ENCODE results near the gene CFAP97D2. TPM values are rescaled to one million over a fixed set of nuclear protein-coding genes. Genes with fewer than 3 reads are reported as not detected.
"Not testable (repeated sequence)": the region's sequence is repeated elsewhere in the genome, so short reads cannot be mapped to it uniquely, and the experiment has no call there.

The CFAP97D2 gene
- total RNA-seq, 2 donors from 2014 or later, result not detected

DNA sequence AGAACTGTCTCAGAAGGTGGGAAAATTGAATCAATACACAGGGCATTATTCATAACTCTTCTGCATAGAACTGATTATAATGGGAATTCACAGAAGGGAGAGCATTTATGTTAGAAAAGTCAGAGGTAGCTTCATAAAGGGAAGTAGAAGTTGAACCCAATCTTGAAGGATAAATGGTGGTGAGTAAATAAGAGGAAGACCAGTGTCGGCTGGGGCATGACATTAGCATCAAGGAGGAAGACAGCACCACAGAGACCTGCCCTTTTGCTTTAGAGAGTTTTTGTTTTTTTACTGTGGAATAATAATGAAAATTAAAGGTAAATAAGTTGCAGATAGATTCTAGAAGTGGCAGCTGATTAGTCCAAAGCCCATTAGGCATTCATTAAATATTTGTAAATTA, 77.5 kb downstream of the CFAP97D2 start:
- intact Hi-C loops (cut with DNase I, micrococcal nuclease), result no loop called here
- DNase-seq, result no peak
- ATAC-seq, result no peak

DNA sequence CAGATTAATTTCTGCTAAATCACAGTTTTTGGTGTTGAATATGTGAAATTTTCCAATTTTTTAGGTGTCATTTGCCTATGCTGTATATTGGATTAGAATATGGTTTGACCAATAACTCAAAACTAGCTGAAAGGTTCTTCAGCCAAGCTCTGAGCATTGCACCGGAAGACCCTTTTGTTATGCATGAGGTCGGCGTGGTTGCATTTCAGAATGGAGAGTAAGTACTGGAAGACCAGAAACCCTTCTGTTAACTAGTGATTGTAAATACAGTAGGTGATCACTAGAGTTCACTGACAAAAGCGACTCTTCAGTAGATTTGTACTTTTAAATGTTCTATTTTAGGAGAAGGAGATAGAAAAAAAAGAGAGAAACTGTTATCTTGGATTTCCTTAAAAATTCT, 78.0 kb downstream of the CFAP97D2 start:
- DNase-seq (no peak), ATAC-seq (no peak)
- intact Hi-C loops (cut with DNase I, micrococcal nuclease), result no loop called here

DNA sequence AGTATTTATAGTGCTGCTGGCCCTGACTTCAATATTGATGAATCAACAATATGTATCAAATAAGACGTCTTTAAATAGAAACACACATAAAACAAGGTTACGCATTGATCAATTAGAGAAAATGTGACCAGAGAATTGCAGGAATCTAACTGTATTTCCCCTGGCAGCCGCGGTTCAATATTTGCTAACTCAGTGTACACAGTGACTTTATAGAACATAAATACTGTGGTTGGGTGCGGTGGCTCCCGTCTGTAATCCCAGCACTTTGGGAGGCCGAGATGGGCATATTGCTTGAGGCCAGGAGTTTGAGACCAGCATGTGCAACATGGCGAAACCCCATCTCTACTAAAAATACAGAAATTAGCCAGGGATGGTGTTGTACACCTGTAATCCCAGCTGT, 79.5 kb downstream of the CFAP97D2 start:
- peak; percentile 78 for ATAC-seq
- DNase-seq, result peak in 1 of 2 donors; percentile 37

DNA sequence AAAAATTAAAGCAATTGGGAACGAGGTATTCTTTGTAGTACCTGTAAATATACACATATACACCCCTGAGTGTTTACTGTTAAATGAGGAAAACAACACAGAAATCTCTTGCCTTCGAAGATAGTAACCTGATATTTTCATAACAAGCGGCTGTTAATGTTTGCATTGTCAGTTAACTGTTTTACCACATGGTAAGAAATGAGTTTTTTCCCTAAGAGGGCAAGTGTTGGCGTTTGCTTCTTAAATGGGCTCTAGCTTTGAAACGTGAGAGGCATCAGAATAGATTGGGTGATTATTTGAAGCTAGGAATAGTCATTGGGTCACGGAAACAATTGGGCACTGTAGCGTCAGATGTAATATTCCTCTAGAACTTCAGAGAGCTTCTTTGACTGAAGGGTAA, 80.3 kb downstream of the CFAP97D2 start:
- DNase-seq, result no peak
- no peak for ATAC-seq
- intact Hi-C loops (cut with DNase I, micrococcal nuclease), result no loop called here

More for the DNA sequence above, 79.5 kb downstream of the CFAP97D2 start:
- intact Hi-C loops (cut with DNase I, micrococcal nuclease), result no loop called here

DNA sequence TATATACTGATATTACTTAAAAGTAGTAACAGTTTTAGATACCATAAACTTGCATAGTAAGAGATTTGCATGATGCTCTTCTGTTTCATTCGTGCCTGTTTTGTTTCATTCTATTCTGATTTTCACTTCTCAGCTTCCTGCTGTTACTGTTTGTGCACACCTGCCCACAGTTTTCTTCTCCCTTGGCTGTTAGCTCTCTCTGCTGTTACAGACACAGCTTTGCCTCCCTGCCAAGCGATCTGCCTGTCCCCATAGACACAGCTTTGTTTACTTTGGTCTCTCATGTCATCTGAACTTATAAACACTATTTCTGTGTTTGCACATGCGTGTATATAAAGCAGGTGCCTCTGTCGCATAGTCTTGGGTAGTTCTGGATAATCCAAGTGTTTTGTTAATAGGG, 80.9 kb downstream of the CFAP97D2 start:
- DNase-seq (peak; percentile 20 to 39), ATAC-seq (peak; percentile 70)
- intact Hi-C loops (cut with DNase I, micrococcal nuclease), result no loop called here

DNA sequence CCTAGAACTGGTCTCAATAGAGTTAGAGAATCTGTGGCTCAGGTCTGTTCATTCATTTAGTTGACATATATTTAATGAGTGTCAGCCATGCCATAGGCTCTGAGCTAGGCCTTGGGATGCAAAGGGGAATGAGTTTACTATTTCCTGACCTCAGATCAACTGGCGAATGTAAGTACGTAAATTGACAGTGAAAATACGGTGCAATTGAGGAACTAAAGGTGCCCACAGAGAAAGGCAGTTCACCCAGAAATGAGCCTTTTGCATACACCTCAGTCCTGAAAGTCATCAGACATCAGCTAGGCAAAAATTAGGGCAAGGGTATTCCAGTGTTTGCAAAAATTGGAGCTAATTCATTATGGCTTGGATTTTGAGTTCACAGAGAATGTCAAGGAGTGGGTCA, 81.8 kb downstream of the CFAP97D2 start:
- intact Hi-C loops (cut with DNase I, micrococcal nuclease), result no loop called here
- no peak for ATAC-seq
- DNase-seq, result no peak

DNA sequence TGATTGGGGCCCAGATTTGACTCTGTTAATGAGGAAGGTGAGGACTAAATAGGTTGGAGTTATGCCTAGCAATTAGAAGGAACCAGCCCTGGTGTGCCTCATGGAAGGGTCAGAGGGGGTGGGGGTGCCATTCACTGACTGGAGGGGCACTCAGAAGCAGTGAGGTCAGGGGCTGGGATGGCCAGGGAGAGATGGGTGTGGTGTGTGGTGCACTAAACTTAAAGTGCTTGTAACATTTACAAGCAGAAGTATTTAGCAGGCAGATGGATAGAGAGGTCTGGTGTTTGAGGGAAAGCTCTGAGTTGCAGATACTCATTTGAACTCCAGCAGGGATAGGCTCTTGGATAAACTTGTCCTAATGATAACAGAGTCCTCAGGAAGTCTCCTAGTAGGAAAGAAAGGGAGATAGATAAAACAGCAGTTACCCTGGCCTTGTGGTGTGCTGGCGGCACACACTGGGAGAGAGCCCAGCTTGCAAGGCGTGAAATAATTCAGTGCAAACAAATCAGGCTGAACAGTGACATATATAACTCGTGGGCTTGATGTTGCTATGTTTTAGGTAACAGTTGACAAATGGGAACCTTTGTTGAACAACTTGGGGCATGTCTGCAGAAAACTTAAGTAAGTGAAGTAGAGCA, 82.4 kb downstream of the CFAP97D2 start:
- peak; percentile 63 for ATAC-seq
- DNase-seq, result no peak
- intact Hi-C loops (cut with DNase I, micrococcal nuclease), result no loop called here

DNA sequence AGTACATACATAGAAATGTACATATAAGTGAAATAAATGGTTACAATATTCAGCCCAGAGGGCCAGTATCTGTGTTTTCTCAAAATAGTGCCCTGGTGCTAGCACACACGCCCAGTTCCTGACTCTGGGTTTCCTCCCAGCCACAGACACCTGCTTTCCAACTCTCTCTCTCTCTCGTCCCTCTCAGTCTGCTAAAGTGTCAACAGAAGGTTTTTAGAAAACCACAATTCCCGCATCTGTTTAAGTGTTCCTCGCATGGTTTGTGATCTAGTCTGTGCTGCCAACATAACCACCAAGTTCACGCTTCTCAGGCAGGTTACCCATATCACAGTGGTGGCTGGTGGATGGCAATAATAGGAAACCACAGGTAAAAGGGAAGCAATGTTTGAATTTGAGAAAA, 84.5 kb downstream of the CFAP97D2 start:
- DNase-seq, result no peak
- intact Hi-C loops (cut with DNase I, micrococcal nuclease), result no loop called here
- no peak for ATAC-seq

DNA sequence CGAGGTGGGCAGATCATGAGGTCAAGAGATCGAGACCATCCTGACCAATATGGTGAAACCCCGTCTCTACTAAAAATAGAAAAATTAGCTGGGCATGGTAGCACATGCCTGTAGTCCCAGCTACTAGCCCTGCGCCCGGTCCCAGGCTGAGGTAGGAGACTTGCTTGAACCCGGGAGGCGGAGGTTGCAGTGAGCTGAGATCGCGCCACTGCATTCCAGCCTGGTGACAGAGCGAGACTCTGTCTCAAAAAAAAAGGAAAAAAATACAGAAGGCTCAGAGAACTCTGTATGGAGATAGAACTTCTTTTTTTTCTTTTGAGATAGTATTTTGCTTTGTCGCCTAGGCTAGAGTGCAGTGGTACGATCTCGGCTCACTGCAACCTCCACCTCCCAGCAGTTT, 85.3 kb downstream of the CFAP97D2 start:
- DNase-seq; ATAC-seq; intact Hi-C loops (cut with DNase I, micrococcal nuclease): not testable (repeated sequence)

DNA sequence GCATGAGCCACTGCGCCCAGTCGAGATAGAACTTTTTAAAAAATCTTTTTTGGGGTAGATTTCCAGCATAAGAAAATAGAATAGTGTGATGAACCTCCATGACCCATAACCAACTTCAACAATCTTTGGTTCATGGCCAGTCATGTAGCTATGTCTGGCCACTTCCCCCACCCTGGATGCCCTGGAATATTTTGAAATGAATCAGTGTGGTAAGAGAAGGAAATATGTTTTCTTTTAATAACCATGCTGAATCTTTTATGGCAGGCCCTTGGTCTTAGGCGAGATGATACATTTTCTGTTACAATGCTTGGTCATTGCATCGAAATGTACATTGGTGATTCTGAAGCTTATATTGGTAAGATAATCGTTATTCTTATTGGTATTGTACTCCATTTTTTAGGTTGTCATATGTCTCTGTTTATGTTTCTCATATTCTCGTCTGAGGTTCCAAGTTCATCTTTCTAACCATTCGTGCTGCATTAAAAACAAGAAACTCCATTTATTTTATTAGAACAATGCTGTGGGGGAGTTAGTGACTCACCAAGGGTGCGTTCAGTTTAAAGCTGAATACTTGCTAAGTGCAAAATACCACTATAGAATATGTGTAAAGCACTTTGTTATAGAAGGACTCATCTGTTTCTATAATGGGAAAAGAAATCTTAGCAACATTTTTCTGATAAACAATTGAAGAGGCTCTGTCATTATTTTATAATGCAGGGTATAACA, 86.0 kb downstream of the CFAP97D2 start:
- ATAC-seq (no peak), DNase-seq (no peak)
- intact Hi-C loops (cut with DNase I, micrococcal nuclease), result no loop called here

DNA sequence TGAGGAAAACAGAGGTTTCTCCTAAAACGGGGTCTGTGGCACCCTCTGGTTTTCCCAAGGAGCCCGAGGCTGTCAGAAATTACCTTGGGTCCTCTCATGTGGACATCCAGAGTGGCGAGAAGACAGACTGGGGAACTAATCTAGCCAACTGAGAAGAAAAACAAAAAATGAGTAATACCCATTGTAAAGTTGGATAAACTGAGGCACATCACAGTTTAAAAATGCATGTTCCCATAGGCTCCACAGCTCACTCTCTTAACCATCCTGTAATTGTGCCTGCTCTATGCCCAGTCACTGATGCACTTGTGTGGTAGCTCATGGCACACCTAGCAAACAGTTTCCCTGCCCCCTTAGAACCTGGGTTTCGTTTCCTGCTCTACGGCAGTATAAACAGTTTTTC, 87.2 kb downstream of the CFAP97D2 start:
- no peak for ATAC-seq
- intact Hi-C loops (cut with DNase I, micrococcal nuclease), result no loop called here

DNA sequence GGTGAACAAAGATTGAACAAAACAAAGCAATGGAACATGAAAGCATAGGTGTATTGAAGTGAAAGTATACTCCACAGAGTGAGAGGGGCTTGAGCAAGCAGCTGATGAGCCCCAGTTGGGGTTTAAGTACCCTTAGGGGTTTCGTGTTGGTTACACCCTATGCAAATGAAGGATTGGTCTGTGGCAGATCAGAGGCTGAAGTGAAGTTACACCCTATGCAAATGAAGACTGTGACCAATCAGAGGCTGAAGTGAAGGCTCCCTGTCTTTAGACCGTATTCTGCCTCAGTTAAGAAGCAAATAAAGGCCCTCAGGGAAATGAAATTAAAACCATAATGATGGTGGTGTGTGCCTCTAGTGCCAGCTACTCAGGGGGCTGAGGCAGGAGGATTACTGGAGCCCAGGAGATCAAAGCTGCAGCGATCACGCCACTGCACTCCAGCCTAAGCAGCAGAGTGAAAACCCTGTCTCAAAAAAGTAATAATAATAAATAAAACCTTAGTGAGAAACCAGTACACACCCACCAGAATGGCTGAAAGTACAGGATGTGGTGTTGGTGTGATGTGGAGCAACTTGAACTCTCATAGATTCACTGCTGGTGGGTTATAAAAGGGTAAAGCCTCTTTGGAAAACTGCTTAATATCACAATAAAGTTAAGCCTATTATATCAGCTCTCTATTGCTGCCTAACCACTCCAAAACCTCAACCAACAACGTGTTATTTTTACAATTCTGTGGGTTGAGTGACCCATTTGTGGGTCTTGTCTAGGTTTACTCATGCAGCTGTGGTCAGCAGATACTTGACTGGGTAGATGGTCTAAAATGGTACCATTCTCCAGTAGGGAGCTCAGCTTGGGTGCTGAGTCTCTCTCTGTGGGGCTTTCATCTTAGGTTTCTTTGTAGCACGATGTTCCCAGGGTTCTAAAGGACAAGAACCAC, 89.6 kb downstream of the CFAP97D2 start:
- intact Hi-C loops (cut with DNase I, micrococcal nuclease), result no loop called here
- ATAC-seq (no peak), DNase-seq (no peak)

More for the DNA sequence above, 87.2 kb downstream of the CFAP97D2 start:
- DNase-seq, result no peak

DNA sequence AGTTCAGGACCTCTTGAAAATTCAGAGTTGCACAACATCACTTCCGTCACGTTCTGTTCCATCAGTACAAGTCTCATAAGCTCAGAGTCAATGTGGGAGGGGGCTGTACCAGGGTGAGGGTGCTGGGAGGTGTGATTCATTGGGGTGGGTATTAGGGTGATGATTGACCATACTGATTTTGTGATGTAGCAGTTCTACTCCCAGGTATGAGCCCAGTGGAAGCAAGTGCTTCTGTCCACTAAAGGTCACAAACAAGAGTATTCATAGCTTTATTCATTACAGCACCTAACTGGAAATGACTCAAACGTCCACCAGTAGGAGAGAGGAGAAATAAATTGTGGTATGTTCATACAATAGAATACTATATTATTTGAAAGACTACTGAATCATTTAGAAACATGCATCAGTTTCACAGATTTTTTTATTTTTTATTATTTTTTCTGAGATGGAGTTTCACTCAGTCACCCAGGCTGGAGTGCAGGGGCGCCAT, 90.3 kb downstream of the CFAP97D2 start:
- no peak for DNase-seq
- intact Hi-C loops (cut with DNase I, micrococcal nuclease), result no loop called here
- no peak for ATAC-seq

Small RNA genes lying within 50 kb of the gene (microRNA-seq; reads per million reads assigned to microRNA genes)
- 0 reads per million in 2 donors for gene MIR548AR

Other genes with a start within 250 kb of the CFAP97D2 start
- gene C13orf46, start 205.2 kb upstream of the CFAP97D2 start, total RNA-seq, result 1 to 10 TPM in 1 of 2 donors, under 1 TPM in 1; 0.75 to 3.4 TPM
- 1 to 10 TPM; 6.5 to 9.0 TPM for gene RASA3, start 46.6 kb upstream of the CFAP97D2 start, total RNA-seq
- gene CDC16, start 55.6 kb downstream of the CFAP97D2 start, total RNA-seq, result 10 to 100 TPM; 44.5 to 45.1 TPM
- gene UPF3A, start 102.3 kb downstream of the CFAP97D2 start, total RNA-seq, result 10 to 100 TPM; 29.0 to 32.6 TPM
- gene CHAMP1, start 135.2 kb downstream of the CFAP97D2 start, total RNA-seq, result 10 to 100 TPM; 14.5 to 16.6 TPM